Left ventricle myocardium inferior (tissue), 1 donor: Measurements from ENCODE around the gene SNAP23. TPM values are rescaled to one million over a fixed set of nuclear protein-coding genes. Genes with fewer than 3 reads are reported as not detected.

Experiments
- DNase-seq: peaks from one replicate; pipeline ENCODE4 v3.0.0-alpha.2; 2020
- H3K27ac ChIP-seq: fragments of 200-600 bp; replicated peaks from 2 replicates; pipeline ENCODE4 v1.8.0; 2021
- H3K27me3 ChIP-seq: fragments of 200-600 bp; 2 replicates; pipeline ENCODE4 v1.8.0; 2021; ENCODE audit warnings: low read depth
- H3K36me3 ChIP-seq: fragments of 200-600 bp; 2 replicates; pipeline ENCODE4 v1.8.0; 2021
- H3K4me1 ChIP-seq: fragments of 200-600 bp; 2 replicates; pipeline ENCODE4 v1.8.0; 2021
- H3K4me3 ChIP-seq: fragments of 200-600 bp; 2 replicates; pipeline ENCODE4 v1.8.0; 2021; ENCODE audit warnings: mild to moderate bottlenecking, moderate library complexity
- H3K9me3 ChIP-seq: fragments of 200-600 bp; replicated peaks from 2 replicates; pipeline ENCODE4 v1.8.0; 2021
- CTCF ChIP-seq: fragments of 200-600 bp; IDR thresholded peaks from 2 replicates; pipeline ENCODE4 v1.8.0; 2021; ENCODE audit warnings: antibody characterized with exemption, mild to moderate bottlenecking, borderline replicate concordance
- intact Hi-C: fragments of 100-400 bp; cut with micrococcal nuclease; formaldehyde crosslinking; loops from one replicate; pipeline ENCODE4 v1.11.0; 2022
- total RNA-seq: library from RNA; stranded (reverse); fragmentation: NEBNext Ultra II Directional; extraction: Animal tissue kit (Norgen Biotek cat#: 25700); gene quantifications from one replicate; pipeline ENCODE4 v1.2.1, GENCODE V29; 2021
- donor health status: DM: no; HTN: yes; CAD: no; lungs with severe emphysema.

Gene SNAP23
- total RNA-seq, 1 donor from 2014 or later = 34.1 TPM

GRCh38 chr15:42490291-42490670 lies 5.2 kb upstream of the SNAP23 start:
- Histone ChIP-seq H3K4me3 (peak overlapping the region; percentile 96), H3K36me3 (no peaks in the 10 kb centered on the region), H3K27me3 (no peaks in the 10 kb centered on the region), H3K9me3 (no peaks in the 10 kb centered on the region), H3K27ac (peak overlapping the region; percentile 95), H3K4me1 (peaks cover 67% of the 10 kb centered on the region)
- no peak for DNase-seq
- TF ChIP-seq CTCF = no peak
- intact Hi-C loops = no loop called here

- H3K9me3 ChIP-seq = no peaks in the 10 kb centered on the region
- no peak for TF ChIP-seq CTCF
- no peaks in the 10 kb centered on the region for H3K36me3 ChIP-seq
- intact Hi-C loops = no loop called here
- peak within 1 kb of the TSS; percentile 95 for H3K27ac ChIP-seq
- DNase-seq = peak; percentile 86
- H3K27me3 ChIP-seq = no peaks in the 10 kb centered on the region
- H3K4me3 ChIP-seq = peak within 1 kb of the TSS; percentile 96
- H3K4me1 ChIP-seq = peaks cover 65% of the 10 kb centered on the region
Measured at GRCh38 chr15:42490671-42491538, 4.5 kb upstream of the SNAP23 start, which contains the start of gene ZNF106. Gene ZNF106 (minus strand): TSS chr15:42491141. CDS start chr15:42472289, 18,852 bp downstream.

GRCh38 chr15:42491539-42492225 lies 3.8 kb upstream of the SNAP23 start:
- no peak for DNase-seq
- Histone ChIP-seq H3K4me1 (peaks cover 68% of the 10 kb centered on the region), H3K9me3 (no peaks in the 10 kb centered on the region), H3K36me3 (no peaks in the 10 kb centered on the region), H3K27ac (peak overlapping the region; percentile 95), H3K27me3 (no peaks in the 10 kb centered on the region), H3K4me3 (peak overlapping the region; percentile 96)
- intact Hi-C loops = no loop called here
- no peak for TF ChIP-seq CTCF

GRCh38 chr15:42493679-42494078 lies 1.8 kb upstream of the SNAP23 start:
- no peak for DNase-seq
- H3K9me3 ChIP-seq = no peaks in the 10 kb centered on the region
- peak overlapping the region; percentile 91 for H3K27ac ChIP-seq
- H3K36me3 ChIP-seq = no peaks in the 10 kb centered on the region
- intact Hi-C loops = no loop called here
- no peaks in the 10 kb centered on the region for H3K27me3 ChIP-seq
- TF ChIP-seq CTCF = no peak
- H3K4me1 ChIP-seq = peaks cover 77% of the 10 kb centered on the region
- H3K4me3 ChIP-seq = no peak overlapping the region

- no peaks in the 10 kb centered on the region for H3K27me3 ChIP-seq
- H3K27ac ChIP-seq = peak overlapping the region; percentile 91
- intact Hi-C loops = no loop called here
- TF ChIP-seq CTCF = no peak
- no peaks in the 10 kb centered on the region for H3K36me3 ChIP-seq
- H3K9me3 ChIP-seq = no peaks in the 10 kb centered on the region
- peak overlapping the region; percentile 78 for H3K4me3 ChIP-seq
- no peak for DNase-seq
- peaks cover 77% of the 10 kb centered on the region for H3K4me1 ChIP-seq
Measured at GRCh38 chr15:42494998-42495360, 455 bp upstream of the SNAP23 start.
